COLO668 (cell line): ENCODE measurements around the gene ADGRG4.
"Not testable (repeated sequence)": the region's sequence is repeated elsewhere in the genome, so short reads cannot be mapped to it uniquely, and the experiment has no call there.

ENCODE experiments used
- DNase-seq: peaks from one replicate; lab custom pipeline; 2025; ENCODE audit not compliant: unreplicated experiment; lab: John Stamatoyannopoulos, UW

ADGRG4 gene

GRCh38 chrX:136380010-136380769 is 79.4 kb downstream of the ADGRG4 start:
- no peak for DNase-seq

GRCh38 chrX:136386173-136386572 is 85.4 kb downstream of the ADGRG4 start:
- no peak for DNase-seq

- DNase-seq = peak; percentile 40
Observed at GRCh38 chrX:136386826-136387225, 86.1 kb downstream of the ADGRG4 start.

- no peak for DNase-seq
Observed at GRCh38 chrX:136387951-136388502, 87.3 kb downstream of the ADGRG4 start.

GRCh38 chrX:136390921-136391320 is 90.2 kb downstream of the ADGRG4 start:
- no peak for DNase-seq

- no peak for DNase-seq
Observed at GRCh38 chrX:136395271-136395670, 94.5 kb downstream of the ADGRG4 start.

GRCh38 chrX:136397001-136397400 is 96.2 kb downstream of the ADGRG4 start:
- DNase-seq = no peak

- no peak for DNase-seq
Observed at GRCh38 chrX:136405126-136405525, 104.4 kb downstream of the ADGRG4 start.

GRCh38 chrX:136417806-136418205 is 117.0 kb downstream of the ADGRG4 start:
- no peak for DNase-seq

GRCh38 chrX:136421338-136421737 is 120.6 kb downstream of the ADGRG4 start:
- no peak for DNase-seq

- DNase-seq = no peak
Observed at GRCh38 chrX:136423724-136424123, 123.0 kb downstream of the ADGRG4 start.

- no peak for DNase-seq
Observed at GRCh38 chrX:136425996-136426395, 125.2 kb downstream of the ADGRG4 start.

GRCh38 chrX:136431625-136432024 is 130.9 kb downstream of the ADGRG4 start:
- DNase-seq = no peak

- DNase-seq = no peak
Observed at GRCh38 chrX:136437774-136438173, 137.0 kb downstream of the ADGRG4 start.

GRCh38 chrX:136438192-136438591 is 137.4 kb downstream of the ADGRG4 start:
- DNase-seq = no peak

- not testable (repeated sequence) for DNase-seq
Observed at GRCh38 chrX:136445674-136446073, 144.9 kb downstream of the ADGRG4 start.

GRCh38 chrX:136446208-136446607 is 145.4 kb downstream of the ADGRG4 start:
- DNase-seq = no peak

GRCh38 chrX:136447308-136447707 is 146.5 kb downstream of the ADGRG4 start:
- no peak for DNase-seq

- DNase-seq = no peak
Observed at GRCh38 chrX:136447968-136448367, 147.2 kb downstream of the ADGRG4 start.

GRCh38 chrX:136450050-136450830 is 149.5 kb downstream of the ADGRG4 start:
- no peak for DNase-seq

GRCh38 chrX:136452614-136453013 is 151.9 kb downstream of the ADGRG4 start:
- DNase-seq = no peak

- no peak for DNase-seq
Observed at GRCh38 chrX:136453114-136453513, 152.4 kb downstream of the ADGRG4 start.
